HG02852 (cell line): ENCODE measurements around the gene ST6GALNAC6.
"Not testable (repeated sequence)": the region's sequence is repeated elsewhere in the genome, so short reads cannot be mapped to it uniquely, and the experiment has no call there.

Source experiments
- ATAC-seq: cut with Tn5 transposase; IDR thresholded peaks from one replicate; pipeline ENCODE4 v1.9.1; 2021; ENCODE audit warnings: mild to moderate bottlenecking, moderate library complexity; ENCODE audit not compliant: unreplicated experiment

The ST6GALNAC6 gene

DNA sequence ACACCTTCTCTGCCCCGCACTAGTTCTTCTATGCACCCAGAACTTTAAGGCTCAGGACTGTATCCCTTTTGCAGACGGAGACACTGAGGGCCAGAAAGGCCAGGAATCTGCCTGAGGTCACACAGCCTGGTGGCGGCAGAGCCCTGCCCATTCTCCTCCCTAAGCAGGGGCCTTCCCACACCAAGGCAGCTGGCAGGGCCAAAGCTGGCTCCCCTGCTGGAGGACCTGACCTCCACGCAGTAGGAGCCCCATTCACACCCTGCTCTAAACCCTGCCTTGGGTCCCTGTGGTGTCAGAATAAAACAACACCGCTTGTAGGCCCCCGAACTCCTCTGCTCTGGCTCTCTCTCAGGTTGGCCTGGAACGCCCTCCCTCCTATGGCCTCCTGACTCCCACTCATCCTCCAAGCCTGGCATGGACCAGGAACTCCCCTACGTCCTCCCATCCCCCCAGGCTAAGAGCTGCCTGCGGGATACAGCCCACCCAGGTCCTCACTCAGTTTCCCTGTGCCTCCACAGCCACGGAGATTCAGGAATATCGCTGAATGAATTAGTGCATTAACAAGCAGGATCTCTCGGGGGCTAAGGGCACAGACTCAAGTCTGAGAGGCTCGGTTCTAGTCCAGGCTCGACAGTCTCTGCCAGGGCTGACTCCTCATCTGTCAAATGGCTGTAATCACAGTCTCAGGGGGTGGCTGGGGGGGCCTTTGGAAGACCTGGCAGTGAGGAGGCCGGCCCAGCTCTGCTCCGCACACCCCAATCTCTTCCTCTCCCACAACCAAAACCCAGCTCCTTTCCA lies 2.8 kb downstream of the ST6GALNAC6 start:
- no peak for ATAC-seq

- ATAC-seq = no peak
These were observed 3.6 kb downstream of the ST6GALNAC6 start for GRCh38 chr9:127895811-127896210.

GRCh38 chr9:127893392-127893791 lies 6.0 kb downstream of the ST6GALNAC6 start:
- no peak for ATAC-seq

GRCh38 chr9:127892831-127893230 lies 6.6 kb downstream of the ST6GALNAC6 start:
- ATAC-seq = no peak

- no peak for ATAC-seq
These were observed 9.3 kb downstream of the ST6GALNAC6 start for GRCh38 chr9:127890053-127890452.

DNA sequence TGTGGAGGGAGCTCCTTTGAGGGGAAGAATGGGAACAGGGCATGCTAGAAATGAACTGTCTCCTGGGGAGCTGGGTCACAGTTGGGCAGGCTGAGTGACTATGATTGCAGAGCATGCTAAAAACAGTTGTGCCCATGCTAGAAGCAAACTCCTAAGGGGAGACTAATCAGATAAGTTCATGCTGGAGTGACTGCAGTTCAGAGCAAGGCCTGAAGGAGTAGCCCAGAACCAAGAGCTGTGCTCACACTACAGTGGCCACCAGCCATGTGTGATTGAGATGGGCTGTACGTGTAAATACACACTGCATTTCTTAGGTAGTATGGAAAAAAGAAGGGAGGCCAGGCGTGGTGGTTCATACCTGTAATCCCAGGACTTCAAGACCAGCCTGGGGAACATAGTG lies 11.6 kb downstream of the ST6GALNAC6 start:
- no peak for ATAC-seq

DNA sequence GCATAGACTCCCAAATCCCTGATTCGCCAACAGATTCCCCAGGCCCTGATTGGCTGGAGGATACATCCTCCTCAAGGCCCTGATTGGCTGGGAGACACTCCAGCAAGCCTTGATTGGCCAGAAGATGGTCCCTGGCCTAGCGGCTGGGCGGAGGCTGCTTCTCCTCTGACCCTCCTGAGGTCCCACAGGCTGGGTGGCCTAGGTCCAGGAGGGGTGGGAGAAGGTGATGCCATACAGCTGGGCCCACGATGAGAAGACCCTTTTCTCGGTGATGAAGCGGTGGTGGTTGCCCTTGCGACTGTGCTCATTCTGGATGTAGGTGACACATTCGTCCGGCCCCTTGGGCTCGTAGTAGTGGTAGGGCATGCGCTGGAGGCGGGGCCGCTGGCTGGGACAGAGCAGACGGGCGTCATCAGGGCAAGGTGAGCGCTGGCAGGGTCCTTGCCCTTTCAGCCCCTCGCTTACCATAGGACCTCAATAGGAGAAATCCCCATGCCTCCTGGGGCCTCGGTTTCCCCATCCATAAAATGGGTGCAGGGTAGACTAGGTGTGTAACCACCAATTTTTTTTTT lies 12.9 kb downstream of the ST6GALNAC6 start:
- ATAC-seq = no peak

DNA sequence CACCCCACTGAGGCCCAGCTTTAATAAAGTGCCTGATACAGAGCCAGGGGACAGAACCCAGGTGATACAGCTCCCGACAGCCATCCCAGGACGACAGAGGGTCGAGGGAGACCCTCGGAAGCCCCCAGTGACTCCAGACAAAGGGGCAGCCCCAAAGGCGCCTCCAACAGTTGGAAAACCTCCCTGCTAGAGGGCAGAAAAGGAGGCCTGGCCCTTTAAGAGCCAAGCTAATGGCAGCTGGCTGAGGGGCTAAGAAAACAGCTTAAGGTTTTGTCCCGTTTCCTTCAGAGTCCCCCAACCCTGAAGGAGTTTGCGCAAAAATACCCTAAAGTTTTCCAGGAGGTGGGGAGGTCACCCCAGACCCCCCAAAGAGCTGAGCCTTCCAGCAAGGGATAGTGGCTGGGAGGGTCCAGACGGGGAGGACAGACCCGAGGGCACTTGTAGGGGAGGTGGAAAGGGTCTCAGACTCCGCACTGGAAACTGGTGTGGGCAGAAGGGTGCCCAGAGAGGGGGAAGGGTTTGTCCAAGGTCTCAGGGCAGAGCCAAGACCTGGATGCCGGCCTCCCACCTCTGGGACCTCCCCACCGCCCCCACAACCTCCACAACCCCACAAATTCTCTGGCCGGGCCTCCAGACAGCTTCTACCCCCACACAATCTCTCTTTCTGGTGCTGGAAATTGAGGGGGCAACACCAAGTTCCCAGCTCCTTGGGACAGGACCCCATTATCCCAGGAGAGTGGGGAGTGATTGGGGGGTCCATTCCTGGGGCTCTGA lies 13.7 kb downstream of the ST6GALNAC6 start:
- ATAC-seq = no peak

DNA sequence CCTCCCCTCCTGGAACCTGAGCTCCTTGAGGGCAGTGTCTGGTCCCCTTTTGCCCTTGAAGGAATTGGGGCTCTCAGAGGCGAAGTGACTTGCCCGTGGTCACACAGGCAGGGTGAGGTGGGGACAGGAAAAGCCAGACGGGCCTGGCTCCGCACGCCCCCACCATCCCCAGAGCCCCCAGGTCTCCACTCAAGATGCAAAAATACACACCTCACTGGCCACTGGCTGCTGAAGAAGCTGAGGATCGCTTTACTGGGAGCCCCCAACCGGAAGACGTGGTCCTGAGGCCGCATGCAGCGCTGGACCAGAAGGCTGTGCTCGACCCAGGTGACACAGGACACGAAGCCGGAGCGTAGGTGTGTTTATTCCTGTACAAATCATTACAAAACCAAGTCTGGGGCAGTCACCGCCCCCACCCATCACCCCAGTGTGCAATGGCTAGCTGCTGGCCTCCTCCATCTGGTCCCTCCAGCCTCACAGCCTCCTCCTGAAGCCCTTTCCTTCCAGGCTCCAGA lies 14.4 kb downstream of the ST6GALNAC6 start:
- no peak for ATAC-seq

DNA sequence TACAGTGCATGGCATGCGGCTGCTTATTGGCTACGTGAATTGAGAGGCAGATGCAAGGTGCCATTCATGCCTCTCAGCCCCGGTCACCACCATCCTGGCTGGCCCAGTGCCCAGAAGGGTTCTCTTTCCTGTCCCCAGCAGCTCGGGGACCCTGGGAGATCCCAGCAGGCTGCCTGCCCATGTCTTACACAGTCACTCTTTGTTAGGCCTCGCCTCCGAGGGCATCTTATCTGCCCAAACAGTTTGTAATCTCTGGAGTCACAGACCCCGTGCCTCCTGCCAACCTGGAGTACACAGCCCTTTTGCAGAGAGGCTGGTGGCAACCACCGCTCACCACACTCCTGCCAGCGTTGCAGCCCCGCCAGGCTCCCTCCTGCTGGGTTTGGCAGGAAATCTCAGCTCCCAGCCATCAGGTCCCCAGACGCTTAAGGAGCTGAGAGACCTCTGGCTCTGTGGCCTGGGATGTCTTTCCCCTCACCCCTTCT lies 14.9 kb downstream of the ST6GALNAC6 start:
- no peak for ATAC-seq

- ATAC-seq = no peak
These were observed 15.4 kb downstream of the ST6GALNAC6 start for GRCh38 chr9:127883959-127884358.

DNA sequence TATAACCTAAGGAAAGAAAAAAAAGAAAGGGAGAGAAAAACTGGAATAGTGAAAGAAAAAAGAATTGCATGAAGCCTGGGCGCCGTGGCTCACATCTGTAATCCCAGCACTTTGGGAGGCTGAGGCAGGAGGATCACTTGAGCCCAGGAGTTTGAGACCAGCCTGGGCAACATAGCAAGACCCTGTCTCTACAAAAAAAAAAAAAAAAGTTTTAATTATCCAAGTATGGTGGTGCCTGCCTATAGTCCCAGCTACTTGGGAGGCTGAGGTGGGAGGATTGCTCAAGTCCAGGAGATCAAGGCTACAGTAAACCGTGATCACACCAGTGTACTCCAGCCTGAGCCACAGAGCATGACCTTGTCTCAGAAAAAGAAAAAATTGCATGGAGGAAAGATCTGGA lies 17.7 kb downstream of the ST6GALNAC6 start:
- not testable (repeated sequence) for ATAC-seq

- no peak for ATAC-seq
These were observed 19.3 kb downstream of the ST6GALNAC6 start for GRCh38 chr9:127880143-127880542.

GRCh38 chr9:127878652-127879390 lies 20.6 kb downstream of the ST6GALNAC6 start:
- no peak for ATAC-seq

DNA sequence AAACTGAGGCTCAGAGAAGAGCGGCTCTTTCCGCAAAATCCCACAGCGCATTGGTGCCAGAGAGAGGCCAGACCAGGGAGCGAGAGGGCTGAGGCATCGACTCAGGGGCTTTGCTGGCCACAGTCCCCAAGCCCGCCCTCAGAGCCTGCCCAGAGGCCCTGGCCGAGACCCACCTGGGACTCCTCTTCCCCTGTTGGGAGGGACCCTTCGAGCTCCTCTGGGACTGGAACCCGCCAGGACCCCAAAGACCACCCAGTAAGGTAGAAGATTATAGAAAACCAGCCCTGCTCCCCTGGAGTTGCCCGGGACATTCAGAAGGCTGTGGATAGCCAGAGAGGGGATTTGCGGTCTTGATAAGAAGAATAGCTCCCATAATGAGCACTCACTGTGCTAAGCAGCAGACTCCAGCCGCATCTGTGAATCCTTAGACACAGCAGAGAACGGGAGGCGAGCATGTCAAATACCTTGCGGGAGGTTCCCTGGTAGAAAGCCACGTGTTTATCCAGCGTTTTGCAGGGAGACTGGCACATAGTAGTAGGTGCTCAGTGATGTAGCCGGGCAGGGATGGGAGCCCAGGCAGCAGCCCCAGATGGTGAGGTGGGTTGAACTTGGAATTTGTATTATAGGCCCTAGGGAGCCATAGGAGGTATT lies 21.3 kb downstream of the ST6GALNAC6 start:
- no peak for ATAC-seq

DNA sequence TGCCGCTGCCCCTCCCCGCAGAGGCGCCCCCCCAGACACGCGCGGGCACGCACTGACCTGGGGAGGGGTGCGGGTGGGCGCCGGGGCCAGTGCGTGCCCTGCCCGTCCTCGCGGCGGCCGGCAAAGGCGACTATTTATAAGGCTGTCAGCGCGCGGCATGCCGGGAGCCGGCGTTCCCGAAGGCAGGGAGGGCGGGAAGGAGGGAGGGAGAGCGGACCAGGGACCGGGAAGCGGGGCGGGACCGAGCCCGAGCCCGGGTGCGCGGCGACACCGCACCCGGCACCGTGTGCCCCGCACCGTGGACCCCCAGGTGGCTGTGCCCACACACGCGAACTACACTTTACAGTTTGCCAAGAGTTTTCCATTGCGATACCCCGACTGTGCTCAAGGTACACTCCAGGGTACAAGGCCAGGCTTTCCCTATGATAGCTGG lies 21.8 kb downstream of the ST6GALNAC6 start, which contains the start of gene AK1:
Gene AK1, minus strand, starts transcription at position 110 of the 433 bp plus-strand sequence. CDS start 3,058 bp downstream, outside the sequence.
- ATAC-seq = no peak

DNA sequence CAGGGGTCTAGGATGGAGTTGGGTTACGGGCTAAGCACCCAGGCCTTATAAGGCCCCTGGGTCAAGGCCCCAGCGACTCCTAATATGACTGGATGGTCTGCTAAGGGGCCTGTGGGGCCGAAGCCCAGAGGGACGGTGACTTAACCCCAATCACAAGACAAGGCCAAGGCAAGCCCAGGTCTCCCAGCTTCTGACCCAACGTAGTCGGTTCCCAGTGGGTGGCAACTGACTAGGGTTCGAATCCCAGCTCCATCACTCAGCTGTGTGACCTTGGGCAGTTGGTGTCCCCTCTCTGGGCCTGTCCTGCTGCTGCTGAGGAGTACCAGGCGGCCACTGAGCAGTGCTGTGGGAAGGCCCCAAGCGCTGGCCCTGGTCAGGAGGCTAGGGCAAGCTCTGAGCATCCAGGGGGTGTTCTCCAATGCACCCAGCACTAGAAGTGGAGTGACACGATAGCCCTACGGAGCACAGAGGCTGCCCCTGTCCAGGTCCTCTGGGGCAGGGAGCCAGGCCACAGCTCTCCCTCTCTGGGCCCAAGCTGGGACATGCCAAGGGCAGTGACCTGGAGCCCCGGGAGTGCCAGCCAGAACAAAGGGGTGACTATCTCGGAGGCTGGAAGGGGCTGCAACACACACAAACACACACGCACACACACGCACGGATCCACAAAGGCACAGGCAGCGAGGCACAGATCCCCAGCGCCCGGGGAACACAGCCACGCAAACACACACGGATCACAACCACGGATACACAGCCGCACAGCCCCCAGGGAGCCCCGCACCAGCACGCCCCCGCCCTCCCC lies 22.4 kb downstream of the ST6GALNAC6 start:
- ATAC-seq = no peak

GRCh38 chr9:127876026-127876763 lies 23.2 kb downstream of the ST6GALNAC6 start:
- ATAC-seq = no peak
